Lung (tissue), 12 donors: ENCODE data around the gene ANKRD36C. TPM values are rescaled to one million over a fixed set of nuclear protein-coding genes. Genes with fewer than 3 reads are reported as not detected.
"Not testable (repeated sequence)": the region's sequence is repeated elsewhere in the genome, so short reads cannot be mapped to it uniquely, and the experiment has no call there.

Experiments
- ATAC-seq: fragments of 200-7000 bp; cut with Tn5 transposase; one replicate; pipeline ENCODE4 v1.9.1; 2020; ENCODE audit warnings: moderate number of reproducible peaks; ENCODE audit not compliant: insufficient read depth, low FRiP score
- DNase-seq, 3 donors: peaks; one replicate each; pipeline ENCODE4 v3.0.0-alpha.2; 2013 to 2017
- H3K27ac ChIP-seq, 2 donors: one replicate each; pipeline ENCODE4 v1.5.1; 2013; ENCODE audit warnings: mild to moderate bottlenecking in 2 of 2, moderate library complexity in 2 of 2, control low read depth in 1 of 2, inconsistent platforms in 1 of 2, low read depth in 1 of 2, low read length in 1 of 2
- H3K27me3 ChIP-seq, 3 donors: one replicate each; pipeline ENCODE4 v1.5.1; 2013; ENCODE audit warnings: low read length in 2 of 3; ENCODE audit not compliant: control insufficient read depth in 3 of 3, insufficient read depth in 3 of 3
- H3K36me3 ChIP-seq, 4 donors: one replicate each; pipeline ENCODE4 v1.5.1; 2013; ENCODE audit warnings: low read length in 4 of 4, mild to moderate bottlenecking in 1 of 4, moderate library complexity in 1 of 4; ENCODE audit not compliant: control insufficient read depth in 4 of 4, insufficient read depth in 4 of 4
- H3K4me1 ChIP-seq, 5 donors: one replicate each; pipeline ENCODE4 v1.5.1; 2013; ENCODE audit warnings: low read length in 5 of 5, mild to moderate bottlenecking in 2 of 5, moderate library complexity in 1 of 5; ENCODE audit not compliant: control insufficient read depth in 5 of 5, insufficient read depth in 5 of 5
- H3K4me3 ChIP-seq: one replicate; pipeline ENCODE4 v1.5.1; 2013; ENCODE audit warnings: mild to moderate bottlenecking, control low read depth, moderate library complexity
- H3K9ac ChIP-seq, 2 donors: one replicate each; pipeline ENCODE4 v1.5.1; 2013; ENCODE audit warnings: low read length in 2 of 2, control low read depth in 1 of 2; ENCODE audit not compliant: insufficient read depth in 1 of 2
- H3K9me3 ChIP-seq, 4 donors: one replicate each; pipeline ENCODE4 v1.5.1; 2013; ENCODE audit warnings: low read length in 3 of 4, mild to moderate bottlenecking in 1 of 4, moderate library complexity in 1 of 4; ENCODE audit not compliant: control insufficient read depth in 4 of 4, insufficient read depth in 3 of 4
- CTCF ChIP-seq: IDR thresholded peaks from 2 replicates; pipeline ENCODE4 v1.5.1; 2012; ENCODE audit warnings: mild to moderate bottlenecking; ENCODE audit errors: control extremely low read depth, extremely low read depth
- WGBS, 2 donors: extraction: QIAGEN DNeasy Blood & Tissue Kit; methylation state at CpG; one replicate each; pipeline ENCODE4 v1.1.7; 2013; 5-methylcytosine and 5-hydroxymethylcytosine counted together
- polyA plus RNA-seq, 2 donors: library from polyadenylated mRNA; stranded (reverse); fragments of 200-250 nt; gene quantifications; one replicate each; pipeline ENCODE4 v1.2.1, GENCODE V29; 2013
- total RNA-seq, 2 donors: library from RNA; depleted of rRNA in 1 of 2; stranded (reverse); fragments of >200 nt in 1 of 2; gene quantifications; one replicate each; pipeline ENCODE4 v1.2.1, GENCODE V29; 2014 to 2021
- donor health status: control.
- donor health status: control.
- donor health status: Bipolar disorder and iron deficiency.
- donor health status: healthy.
- donor health status: DM: yes; HTN: yes; CAD: no.

Gene ANKRD36C
- total and polyA plus RNA-seq, 4 donors: 2.6 to 114 (median 14.3) TPM

GRCh38 chr2:95799892-95800291 lies 191.7 kb downstream of the ANKRD36C start:
- DNase-seq: no peak
- WGBS, 2 donors: 94 to 96% methylated on average over 14 of the region's 14 CpGs

GRCh38 chr2:95799147-95799889 lies 192.3 kb downstream of the ANKRD36C start:
- ATAC-seq: peak; percentile 28

More at GRCh38 chr2:95799892-95800291, 191.7 kb downstream of the ANKRD36C start:
- Histone ChIP-seq H3K4me1 (no peaks in the 10 kb centered on the region), H3K27me3 (no peaks in the 10 kb centered on the region), H3K9me3 (peaks cover 0 to 3% (median 0%) of the 10 kb centered on the region in 4 donors), H3K36me3 (no peaks in the 10 kb centered on the region), H3K4me3 (no peak overlapping the region), H3K9ac (no peak overlapping the region), H3K27ac (no peak overlapping the region)
- no peak for ATAC-seq
- TF ChIP-seq CTCF: no peak

GRCh38 chr2:95796249-95797099 lies 195.2 kb downstream of the ANKRD36C start:
- ATAC-seq, H3K9me3 ChIP-seq: not testable (repeated sequence)

More at GRCh38 chr2:95799147-95799889, 192.3 kb downstream of the ANKRD36C start:
- not testable (repeated sequence) for H3K4me3 ChIP-seq, DNase-seq, H3K9ac ChIP-seq, H3K9me3 ChIP-seq, H3K4me1 ChIP-seq, H3K27ac ChIP-seq, H3K27me3 ChIP-seq, H3K36me3 ChIP-seq
- WGBS, 2 donors: 92 to 95% methylated on average over 12 to 13 of the region's 13 CpGs

GRCh38 chr2:95793970-95794369 lies 197.7 kb downstream of the ANKRD36C start:
- H3K4me3 ChIP-seq, H3K9me3 ChIP-seq, H3K4me1 ChIP-seq, ATAC-seq, H3K36me3 ChIP-seq, H3K9ac ChIP-seq, H3K27me3 ChIP-seq, H3K27ac ChIP-seq, DNase-seq: not testable (repeated sequence)
- WGBS, 2 donors: 81 to 92% methylated on average over 1 of the region's 5 CpGs

More at GRCh38 chr2:95796249-95797099, 195.2 kb downstream of the ANKRD36C start:
- not testable (repeated sequence) for H3K27me3 ChIP-seq, DNase-seq, H3K4me1 ChIP-seq, H3K9ac ChIP-seq, H3K36me3 ChIP-seq, H3K4me3 ChIP-seq, H3K27ac ChIP-seq
- WGBS, 2 donors: no CpG with 5 or more reads among the region's 18 CpGs

GRCh38 chr2:95790180-95790579 lies 201.4 kb downstream of the ANKRD36C start:
- no CpG with 5 or more reads among the region's 9 CpGs for WGBS, 2 donors
- H3K4me1 ChIP-seq, DNase-seq, H3K27ac ChIP-seq, H3K9ac ChIP-seq, H3K4me3 ChIP-seq, ATAC-seq, H3K9me3 ChIP-seq, H3K36me3 ChIP-seq, H3K27me3 ChIP-seq: not testable (repeated sequence)

GRCh38 chr2:95789385-95789784 lies 202.2 kb downstream of the ANKRD36C start:
- H3K4me3 ChIP-seq, H3K4me1 ChIP-seq, H3K9ac ChIP-seq, DNase-seq, H3K36me3 ChIP-seq, H3K9me3 ChIP-seq, ATAC-seq, H3K27me3 ChIP-seq, H3K27ac ChIP-seq: not testable (repeated sequence)
- WGBS, 2 donors: no CpG with 5 or more reads among the region's 34 CpGs

GRCh38 chr2:95788642-95789041 lies 203.0 kb downstream of the ANKRD36C start:
- ATAC-seq, DNase-seq, H3K9ac ChIP-seq, H3K36me3 ChIP-seq, H3K4me3 ChIP-seq, H3K9me3 ChIP-seq, H3K27me3 ChIP-seq, H3K4me1 ChIP-seq, H3K27ac ChIP-seq: not testable (repeated sequence)
- WGBS, 2 donors: no CpG with 5 or more reads among the region's 13 CpGs
